ENCODE measurements around the gene METTL24. TPM values are rescaled to one million over a fixed set of nuclear protein-coding genes. Genes with fewer than 3 reads are reported as not detected.

Gene METTL24
- total and polyA plus RNA-seq, 9 donors, result 2.0 to 13.5 (median 6.6) TPM

DNA sequence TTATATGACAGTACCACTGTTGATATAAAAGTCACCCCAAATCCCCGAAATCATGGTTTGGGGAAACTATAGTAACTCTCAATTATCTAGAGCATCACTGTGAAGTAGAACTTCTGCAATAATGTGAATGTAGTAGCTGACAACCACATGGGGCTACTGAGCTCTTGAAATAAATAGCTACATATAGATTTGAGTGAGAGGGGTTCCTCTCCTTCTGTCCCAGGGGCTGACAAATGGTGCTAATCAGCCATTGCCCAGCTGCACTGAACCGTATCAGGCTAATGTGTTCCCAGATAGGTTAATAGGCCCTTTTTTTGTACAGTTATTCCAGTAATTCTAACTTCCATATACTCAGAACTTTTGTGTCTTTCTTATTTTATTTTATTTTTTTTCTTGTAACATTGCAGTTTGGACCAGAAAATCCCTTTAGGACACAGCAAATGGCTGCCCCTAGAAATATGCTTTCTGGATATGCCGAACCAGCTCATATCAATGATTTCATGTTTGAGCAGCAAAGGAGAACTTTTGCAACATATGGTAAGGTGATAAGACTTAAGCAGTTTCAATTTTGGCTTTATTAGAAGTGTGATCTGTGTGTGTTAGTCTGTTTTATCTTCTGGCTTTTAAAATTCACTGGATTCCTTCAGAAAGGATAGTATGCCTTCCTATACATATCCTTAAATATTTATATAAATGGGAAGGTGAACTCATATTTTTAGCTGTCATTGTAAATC lies 156.8 kb downstream of the METTL24 start:
- no peak for DNase-seq
- Histone ChIP-seq H3K4me1 (ENCODE audit: insufficient read depth) (no peaks in the 10 kb centered on the region), H3K9me3 (no peaks in the 10 kb centered on the region), H3K27me3 (no peaks in the 10 kb centered on the region), H3K36me3 (no peaks in the 10 kb centered on the region), H3K27ac (no peak overlapping the region), H3K4me3 (no peak overlapping the region)
- intact Hi-C loops (cut with DNase I), result no loop called here
- WGBS, 3 donors, result 77 to 88% (median 80%) methylated on average over 3 of the region's 3 CpGs
- no peak for TF ChIP-seq POLR2A (IDR thresholded peaks at IDR 0.05)
- TF ChIP-seq, protein P1, sequence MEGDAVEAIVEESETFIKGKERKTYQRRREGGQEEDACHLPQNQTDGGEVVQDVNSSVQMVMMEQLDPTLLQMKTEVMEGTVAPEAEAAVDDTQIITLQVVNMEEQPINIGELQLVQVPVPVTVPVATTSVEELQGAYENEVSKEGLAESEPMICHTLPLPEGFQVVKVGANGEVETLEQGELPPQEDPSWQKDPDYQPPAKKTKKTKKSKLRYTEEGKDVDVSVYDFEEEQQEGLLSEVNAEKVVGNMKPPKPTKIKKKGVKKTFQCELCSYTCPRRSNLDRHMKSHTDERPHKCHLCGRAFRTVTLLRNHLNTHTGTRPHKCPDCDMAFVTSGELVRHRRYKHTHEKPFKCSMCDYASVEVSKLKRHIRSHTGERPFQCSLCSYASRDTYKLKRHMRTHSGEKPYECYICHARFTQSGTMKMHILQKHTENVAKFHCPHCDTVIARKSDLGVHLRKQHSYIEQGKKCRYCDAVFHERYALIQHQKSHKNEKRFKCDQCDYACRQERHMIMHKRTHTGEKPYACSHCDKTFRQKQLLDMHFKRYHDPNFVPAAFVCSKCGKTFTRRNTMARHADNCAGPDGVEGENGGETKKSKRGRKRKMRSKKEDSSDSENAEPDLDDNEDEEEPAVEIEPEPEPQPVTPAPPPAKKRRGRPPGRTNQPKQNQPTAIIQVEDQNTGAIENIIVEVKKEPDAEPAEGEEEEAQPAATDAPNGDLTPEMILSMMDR (IDR thresholded peaks at IDR 0.05), result no peak
- no peak for TF ChIP-seq EP300 (IDR thresholded peaks at IDR 0.05)

DNA sequence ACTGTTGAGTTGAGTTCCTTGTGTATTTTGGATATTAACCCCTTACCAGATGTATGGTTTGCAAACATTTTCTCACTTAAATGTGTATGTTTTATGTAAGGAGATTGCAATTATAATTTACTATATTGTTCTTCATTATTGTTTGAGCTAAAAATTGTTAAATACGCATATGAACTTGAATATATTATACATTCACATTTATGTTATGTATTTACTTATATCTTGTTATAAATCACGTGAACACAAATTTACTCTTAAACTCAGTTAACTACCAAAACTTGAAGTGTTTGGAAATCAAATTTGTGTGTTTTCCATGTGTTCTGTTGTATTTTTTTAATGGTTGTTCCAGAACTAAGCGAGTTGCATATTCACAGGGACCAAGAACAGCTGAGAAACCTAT lies 159.6 kb downstream of the METTL24 start:
- 95 to 97% (median 96%) methylated on average over 3 of the region's 3 CpGs for WGBS, 3 donors
- Histone ChIP-seq H3K9me3 (no peaks in the 10 kb centered on the region), H3K4me3 (no peak overlapping the region), H3K36me3 (no peaks in the 10 kb centered on the region), H3K27ac (no peak overlapping the region), H3K4me1 (ENCODE audit: insufficient read depth) (no peaks in the 10 kb centered on the region), H3K27me3 (no peaks in the 10 kb centered on the region)
- TF ChIP-seq EP300 (IDR thresholded peaks at IDR 0.05) (no peak), POLR2A (IDR thresholded peaks at IDR 0.05) (no peak)
- TF ChIP-seq, protein P1 (IDR thresholded peaks at IDR 0.05), result no peak
- no peak for DNase-seq
- intact Hi-C loops (cut with DNase I), result no loop called here

DNA sequence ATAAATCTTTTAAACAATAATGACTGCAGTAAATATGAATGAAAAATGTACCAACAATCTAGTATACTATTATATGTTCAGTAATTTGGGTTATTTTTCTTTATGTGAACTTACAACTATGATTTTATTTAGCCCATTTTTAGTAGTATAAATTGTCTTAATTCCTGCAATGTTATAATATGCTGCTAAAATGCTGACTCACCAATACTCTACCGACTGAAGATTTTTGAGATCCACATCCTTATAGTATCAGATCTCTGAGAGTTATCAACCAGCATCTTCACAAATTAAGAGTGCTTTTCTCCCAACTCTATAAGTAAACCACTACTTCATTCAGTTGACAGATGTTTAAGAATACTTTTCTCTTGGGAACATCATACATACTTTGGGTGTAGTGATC lies 161.3 kb downstream of the METTL24 start:
- H3K4me3 ChIP-seq, result no peak overlapping the region
- intact Hi-C loops (cut with DNase I), result no loop called here
- 84 to 98% (median 88%) methylated on average over 1 of the region's 1 CpG for WGBS, 3 donors
- DNase-seq, result no peak
- H3K27ac ChIP-seq, result no peak overlapping the region
- no peaks in the 10 kb centered on the region for H3K4me1 ChIP-seq (ENCODE audit: insufficient read depth)
- TF ChIP-seq, protein P1 (IDR thresholded peaks at IDR 0.05), result no peak
- TF ChIP-seq EP300 (IDR thresholded peaks at IDR 0.05) (no peak), POLR2A (IDR thresholded peaks at IDR 0.05) (no peak)
- no peaks in the 10 kb centered on the region for H3K36me3 ChIP-seq
- no peaks in the 10 kb centered on the region for H3K27me3 ChIP-seq
- no peaks in the 10 kb centered on the region for H3K9me3 ChIP-seq

DNA sequence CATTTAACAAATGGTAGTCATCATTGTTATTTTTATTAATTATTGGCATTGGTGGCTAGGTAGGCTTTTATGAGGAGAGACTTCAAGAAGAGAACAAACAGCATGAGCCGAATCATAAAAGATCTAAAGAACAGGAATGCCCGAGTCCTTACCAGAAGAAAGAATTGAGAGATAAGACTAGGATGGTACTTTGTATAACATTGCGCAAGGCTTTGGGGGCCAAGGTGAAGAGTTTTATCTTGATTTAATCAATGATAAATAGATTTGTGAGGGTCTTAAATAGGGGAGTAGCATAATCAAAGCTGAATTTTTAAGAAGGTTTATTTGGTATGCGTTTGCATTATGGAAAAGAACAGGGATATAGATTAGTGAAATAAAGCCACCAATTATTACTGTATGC lies 162.5 kb downstream of the METTL24 start:
- H3K36me3 ChIP-seq, result no peaks in the 10 kb centered on the region

More for the DNA sequence above, 162.5 kb downstream of the METTL24 start:
- Histone ChIP-seq H3K4me1 (ENCODE audit: insufficient read depth) (no peaks in the 10 kb centered on the region), H3K4me3 (no peak overlapping the region), H3K9me3 (no peaks in the 10 kb centered on the region), H3K27me3 (no peaks in the 10 kb centered on the region), H3K27ac (no peak overlapping the region)
- 92 to 98% (median 96%) methylated on average over 4 of the region's 4 CpGs for WGBS, 3 donors
- no peak for TF ChIP-seq POLR2A (IDR thresholded peaks at IDR 0.05)
- TF ChIP-seq, protein P1 (IDR thresholded peaks at IDR 0.05), result no peak
- no peak for TF ChIP-seq EP300 (IDR thresholded peaks at IDR 0.05)
- DNase-seq, result no peak
- intact Hi-C loops (cut with DNase I), result no loop called here

Other genes with a start within 250 kb of the METTL24 start
- 10 to 100 TPM; 16.1 to 37.2 (median 22.0) TPM for gene WASF1, start 178.7 kb downstream of the METTL24 start, total RNA-seq
- gene WASF1, start 178.7 kb downstream of the METTL24 start, polyA plus RNA-seq, result 10 to 100 TPM; 26.6 to 40.6 TPM
- gene CDC40, start 177.9 kb downstream of the METTL24 start, total RNA-seq, result 10 to 100 TPM; 16.6 to 23.9 (median 19.8) TPM
- gene CDC40, start 177.9 kb downstream of the METTL24 start, polyA plus RNA-seq, result 10 to 100 TPM; 12.6 to 19.6 TPM
- gene DDO, start 57.2 kb upstream of the METTL24 start, total RNA-seq, result 1 to 10 TPM in 2 of 7 donors, under 1 TPM in 2, not detected in 3; 0.62 to 2.2 (median 0.88) TPM
- gene DDO, start 57.2 kb upstream of the METTL24 start, polyA plus RNA-seq, result 1 to 10 TPM in 1 of 2 donors, under 1 TPM in 1; 0.45 to 2.5 TPM
- gene SLC22A16, start 118.3 kb upstream of the METTL24 start, total RNA-seq, result 1 to 10 TPM in 1 of 7 donors, under 1 TPM in 3, not detected in 3; 0.24 to 3.6 (median 0.42) TPM
- gene SLC22A16, start 118.3 kb upstream of the METTL24 start, polyA plus RNA-seq, result under 1 TPM; 0.15 to 0.63 TPM

Measured in ovary (tissue), 9 donors.